Measurements from ENCODE around the gene XPR1.

XPR1 gene

DNA sequence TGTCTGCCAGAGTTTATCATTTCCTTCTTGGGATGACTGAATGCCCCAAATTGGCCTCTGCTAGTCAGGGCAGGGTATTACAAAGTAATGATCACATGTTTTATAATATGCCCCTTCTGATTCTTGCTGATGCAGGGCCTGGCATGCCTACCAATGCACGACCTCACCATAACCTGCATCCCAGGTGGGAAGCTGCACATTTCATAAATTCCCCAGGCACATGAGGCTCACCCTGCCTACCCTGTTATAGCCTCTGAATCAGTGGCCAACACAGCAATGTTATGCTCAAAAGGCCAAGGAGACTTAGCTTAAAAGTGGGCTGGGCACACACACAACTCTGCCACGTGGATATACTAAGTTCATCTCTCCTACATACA, 28.0 kb upstream of the XPR1 start:
- no peak for TF ChIP-seq TAF1 (IDR thresholded peaks at IDR 0.05; ENCODE audit: low read depth)
- no peak for TF ChIP-seq CREB1 (IDR thresholded peaks at IDR 0.05; ENCODE audit: low read depth)
- no peak for TF ChIP-seq TEAD4 (IDR thresholded peaks at IDR 0.05)
- no peak for TF ChIP-seq EP300 (IDR thresholded peaks at IDR 0.05; ENCODE audit: borderline replicate concordance)
- TF ChIP-seq, protein P1, sequence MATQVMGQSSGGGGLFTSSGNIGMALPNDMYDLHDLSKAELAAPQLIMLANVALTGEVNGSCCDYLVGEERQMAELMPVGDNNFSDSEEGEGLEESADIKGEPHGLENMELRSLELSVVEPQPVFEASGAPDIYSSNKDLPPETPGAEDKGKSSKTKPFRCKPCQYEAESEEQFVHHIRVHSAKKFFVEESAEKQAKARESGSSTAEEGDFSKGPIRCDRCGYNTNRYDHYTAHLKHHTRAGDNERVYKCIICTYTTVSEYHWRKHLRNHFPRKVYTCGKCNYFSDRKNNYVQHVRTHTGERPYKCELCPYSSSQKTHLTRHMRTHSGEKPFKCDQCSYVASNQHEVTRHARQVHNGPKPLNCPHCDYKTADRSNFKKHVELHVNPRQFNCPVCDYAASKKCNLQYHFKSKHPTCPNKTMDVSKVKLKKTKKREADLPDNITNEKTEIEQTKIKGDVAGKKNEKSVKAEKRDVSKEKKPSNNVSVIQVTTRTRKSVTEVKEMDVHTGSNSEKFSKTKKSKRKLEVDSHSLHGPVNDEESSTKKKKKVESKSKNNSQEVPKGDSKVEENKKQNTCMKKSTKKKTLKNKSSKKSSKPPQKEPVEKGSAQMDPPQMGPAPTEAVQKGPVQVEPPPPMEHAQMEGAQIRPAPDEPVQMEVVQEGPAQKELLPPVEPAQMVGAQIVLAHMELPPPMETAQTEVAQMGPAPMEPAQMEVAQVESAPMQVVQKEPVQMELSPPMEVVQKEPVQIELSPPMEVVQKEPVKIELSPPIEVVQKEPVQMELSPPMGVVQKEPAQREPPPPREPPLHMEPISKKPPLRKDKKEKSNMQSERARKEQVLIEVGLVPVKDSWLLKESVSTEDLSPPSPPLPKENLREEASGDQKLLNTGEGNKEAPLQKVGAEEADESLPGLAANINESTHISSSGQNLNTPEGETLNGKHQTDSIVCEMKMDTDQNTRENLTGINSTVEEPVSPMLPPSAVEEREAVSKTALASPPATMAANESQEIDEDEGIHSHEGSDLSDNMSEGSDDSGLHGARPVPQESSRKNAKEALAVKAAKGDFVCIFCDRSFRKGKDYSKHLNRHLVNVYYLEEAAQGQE (IDR thresholded peaks at IDR 0.05; ENCODE audit: low read depth) = no peak
- TF ChIP-seq, protein P2, sequence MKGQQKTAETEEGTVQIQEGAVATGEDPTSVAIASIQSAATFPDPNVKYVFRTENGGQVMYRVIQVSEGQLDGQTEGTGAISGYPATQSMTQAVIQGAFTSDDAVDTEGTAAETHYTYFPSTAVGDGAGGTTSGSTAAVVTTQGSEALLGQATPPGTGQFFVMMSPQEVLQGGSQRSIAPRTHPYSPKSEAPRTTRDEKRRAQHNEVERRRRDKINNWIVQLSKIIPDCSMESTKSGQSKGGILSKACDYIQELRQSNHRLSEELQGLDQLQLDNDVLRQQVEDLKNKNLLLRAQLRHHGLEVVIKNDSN (IDR thresholded peaks at IDR 0.05) = no peak
- no peak for TF ChIP-seq CEBPB (IDR thresholded peaks at IDR 0.05)
- TF ChIP-seq YY1 (IDR thresholded peaks at IDR 0.05; ENCODE audit: low read depth) = no peak

- TF ChIP-seq TEAD4 (IDR thresholded peaks at IDR 0.05) (no peak), CREB1 (IDR thresholded peaks at IDR 0.05; ENCODE audit: low read depth) (no peak), FOXM1 (IDR thresholded peaks at IDR 0.05; ENCODE audit: borderline replicate concordance, low read depth) (no peak), NFIC (IDR thresholded peaks at IDR 0.05) (no peak), MAX (IDR thresholded peaks at IDR 0.05) (no peak), EGR1 (IDR thresholded peaks at IDR 0.05) (no peak)
Observed at GRCh38 chr1:180606155-180606554, 25.7 kb upstream of the XPR1 start.

- TF ChIP-seq, protein P2 (IDR thresholded peaks at IDR 0.05) = peak; percentile 83
- no peak for TF ChIP-seq CREB1 (IDR thresholded peaks at IDR 0.05; ENCODE audit: low read depth)
Observed at GRCh38 chr1:180609643-180610555, 21.9 kb upstream of the XPR1 start.

DNA sequence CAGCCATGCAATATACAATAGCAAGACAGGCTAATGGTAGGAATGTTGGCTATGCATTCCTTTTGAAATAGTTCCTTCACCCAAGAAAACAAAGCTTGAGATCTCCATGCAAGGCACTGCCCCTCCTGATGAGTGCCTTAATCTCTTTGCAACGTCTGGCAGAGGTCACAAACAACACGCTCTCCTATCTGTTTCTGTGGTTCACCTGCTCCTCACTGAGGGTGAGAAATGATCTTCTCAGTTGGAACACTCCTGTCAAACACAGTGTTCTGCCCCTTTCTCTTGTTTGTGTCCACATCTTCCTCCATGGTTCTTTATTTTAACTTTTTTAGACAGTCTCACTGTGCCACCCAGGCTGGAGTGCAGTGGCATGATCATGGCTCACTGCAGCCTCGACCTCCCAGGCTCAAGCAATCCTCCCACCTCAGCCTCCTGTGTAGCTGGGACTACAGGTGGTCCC, 21.2 kb upstream of the XPR1 start:
- TF ChIP-seq EP300 (IDR thresholded peaks at IDR 0.05; ENCODE audit: borderline replicate concordance) (no peak), ZBTB7A (IDR thresholded peaks at IDR 0.05; ENCODE audit: low read depth) (no peak), FOXM1 (IDR thresholded peaks at IDR 0.05; ENCODE audit: borderline replicate concordance, low read depth) (no peak), EGR1 (IDR thresholded peaks at IDR 0.05) (no peak), CEBPB (IDR thresholded peaks at IDR 0.05) (no peak), CREB1 (IDR thresholded peaks at IDR 0.05; ENCODE audit: low read depth) (no peak), NFIC (IDR thresholded peaks at IDR 0.05) (no peak), MAX (IDR thresholded peaks at IDR 0.05) (no peak)
- TF ChIP-seq, protein P1 (IDR thresholded peaks at IDR 0.05; ENCODE audit: low read depth) = no peak

DNA sequence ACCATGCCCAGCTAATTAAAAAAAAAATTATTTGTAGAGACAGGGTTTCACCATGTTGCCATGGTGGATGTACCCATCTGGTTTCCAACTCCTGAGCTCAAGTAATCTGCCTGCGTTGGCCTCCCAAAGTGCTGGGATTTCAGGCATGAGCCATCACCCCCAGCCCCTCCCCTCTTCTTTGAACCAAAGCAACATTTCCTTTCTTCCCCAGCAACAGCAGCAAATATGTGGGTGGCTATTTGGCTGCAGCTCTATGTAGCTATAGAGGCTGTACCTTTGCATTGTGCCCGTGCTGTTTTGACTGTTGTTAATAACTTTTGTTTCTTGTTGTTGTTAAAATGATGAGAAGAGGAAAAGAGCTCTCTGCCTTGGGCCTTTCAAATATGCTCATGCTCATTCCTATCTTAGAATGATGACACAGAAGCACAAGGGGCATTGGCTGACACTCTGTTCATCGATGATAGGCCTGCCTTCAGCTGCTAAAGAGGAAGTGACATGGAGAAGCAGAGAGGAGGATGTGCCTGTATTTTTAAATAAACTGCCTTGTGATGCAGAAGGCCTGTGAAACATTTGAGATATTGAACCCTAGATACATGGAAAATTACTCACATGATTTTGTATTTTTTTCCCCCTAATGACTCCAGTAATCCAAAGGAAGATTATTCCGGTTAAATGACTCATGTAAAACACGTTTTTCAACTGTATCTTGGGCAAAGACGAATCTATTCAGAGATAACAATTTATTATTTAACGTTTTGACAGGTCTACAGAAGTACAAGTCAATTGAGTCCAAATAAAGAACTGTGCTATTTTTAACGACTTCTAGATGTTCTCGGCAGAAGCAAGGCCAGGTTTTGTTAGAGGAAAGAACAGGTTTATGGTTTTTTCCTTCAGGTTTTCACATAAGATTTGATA, 20.5 kb upstream of the XPR1 start:
- no peak for TF ChIP-seq TCF12 (IDR thresholded peaks at IDR 0.05; ENCODE audit: low read depth)
- no peak for TF ChIP-seq NFIC (IDR thresholded peaks at IDR 0.05)
- TF ChIP-seq TEAD4 (IDR thresholded peaks at IDR 0.05) = no peak
- no peak for TF ChIP-seq TAF1 (IDR thresholded peaks at IDR 0.05; ENCODE audit: low read depth)
- no peak for TF ChIP-seq EP300 (IDR thresholded peaks at IDR 0.05; ENCODE audit: borderline replicate concordance)
- TF ChIP-seq RAD21 (IDR thresholded peaks at IDR 0.05; ENCODE audit: low read depth) = no peak
- TF ChIP-seq YY1 (IDR thresholded peaks at IDR 0.05; ENCODE audit: low read depth) = no peak

DNA sequence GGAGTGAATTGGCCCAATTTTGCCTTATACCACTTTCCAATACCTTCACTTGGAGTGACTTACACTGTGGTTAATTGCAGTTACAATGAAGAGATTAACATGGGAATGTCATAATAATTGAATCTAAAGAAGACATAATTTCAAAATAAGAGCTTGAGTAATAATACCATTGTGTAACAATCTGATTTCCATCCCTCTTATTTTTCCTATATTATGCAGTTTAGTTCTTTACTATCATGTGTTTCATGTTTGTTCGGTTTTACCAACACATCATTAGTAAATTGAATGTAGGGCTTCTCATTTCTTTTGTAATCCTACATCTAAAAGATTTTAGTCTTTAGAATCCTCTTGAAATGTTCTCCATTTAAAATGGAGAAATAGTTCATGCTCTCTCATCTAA, 19.2 kb upstream of the XPR1 start:
- no peak for TF ChIP-seq NFIC (IDR thresholded peaks at IDR 0.05)
- TF ChIP-seq ZBTB7A (IDR thresholded peaks at IDR 0.05; ENCODE audit: low read depth) = no peak
- no peak for TF ChIP-seq CREB1 (IDR thresholded peaks at IDR 0.05; ENCODE audit: low read depth)
- no peak for TF ChIP-seq CEBPB (IDR thresholded peaks at IDR 0.05)
- TF ChIP-seq FOXM1 (IDR thresholded peaks at IDR 0.05; ENCODE audit: borderline replicate concordance, low read depth) = no peak
- TF ChIP-seq MAX (IDR thresholded peaks at IDR 0.05) = no peak
- TF ChIP-seq, protein P1 (IDR thresholded peaks at IDR 0.05; ENCODE audit: low read depth) = no peak
- TF ChIP-seq TEAD4 (IDR thresholded peaks at IDR 0.05) = no peak
- TF ChIP-seq TAF1 (IDR thresholded peaks at IDR 0.05; ENCODE audit: low read depth) = no peak
- no peak for TF ChIP-seq YY1 (IDR thresholded peaks at IDR 0.05; ENCODE audit: low read depth)

Measured in Ishikawa (cell line).